Measurements from ENCODE around the gene MED8. TPM values are rescaled to one million over a fixed set of nuclear protein-coding genes. Genes with fewer than 3 reads are reported as not detected.

The MED8 gene
- polyA plus RNA-seq, 10 donors, result 23.3 to 31.8 (median 28.5) TPM

DNA sequence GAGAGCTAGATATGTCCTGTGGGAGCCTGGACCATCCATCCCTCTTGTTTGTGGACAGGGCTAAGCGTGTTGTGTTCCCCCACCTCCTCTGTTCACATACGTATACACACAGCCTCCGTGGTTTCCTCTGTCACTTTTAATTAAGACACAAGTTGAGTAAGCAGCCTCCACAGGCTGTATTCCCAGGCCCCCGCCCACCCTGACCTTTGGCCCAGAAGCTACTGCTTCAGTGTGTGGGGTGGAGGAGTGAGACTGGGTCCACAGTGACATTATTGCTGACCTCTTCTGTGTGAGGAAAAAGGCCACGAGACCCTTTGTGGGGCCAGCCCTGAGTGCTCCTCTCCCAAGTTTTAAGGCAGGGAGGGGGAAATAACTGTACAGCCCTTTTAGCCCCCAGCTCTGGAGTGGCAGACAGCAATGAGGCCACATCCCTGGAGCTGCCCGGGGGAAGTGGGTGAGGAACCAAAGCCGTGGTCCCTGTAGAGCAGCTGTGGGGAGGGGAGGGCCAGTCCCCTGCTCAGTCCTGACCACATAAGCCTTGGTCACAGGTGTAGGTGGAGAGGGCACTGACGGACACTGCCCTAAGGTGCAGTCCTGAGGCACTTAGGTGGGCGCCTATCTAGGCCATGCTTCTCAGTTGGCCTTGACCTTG is 26.2 kb downstream of the MED8 start:
- DNase-seq, result no peak

DNA sequence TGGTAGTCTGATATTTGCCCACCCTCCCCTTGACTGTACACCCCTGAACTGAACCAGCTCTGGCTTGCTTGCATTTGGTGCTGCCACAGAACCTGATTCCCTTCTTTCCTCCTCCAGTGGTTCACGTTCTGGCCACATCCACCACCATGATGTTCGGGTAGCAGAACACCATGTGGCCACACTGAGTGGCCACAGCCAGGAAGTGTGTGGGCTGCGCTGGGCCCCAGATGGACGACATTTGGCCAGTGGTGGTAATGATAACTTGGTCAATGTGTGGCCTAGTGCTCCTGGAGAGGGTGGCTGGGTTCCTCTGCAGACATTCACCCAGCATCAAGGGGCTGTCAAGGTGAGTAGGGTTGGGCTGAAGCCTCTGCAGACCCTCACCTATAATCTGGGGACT is 29.0 kb downstream of the MED8 start:
- no peak for DNase-seq

DNA sequence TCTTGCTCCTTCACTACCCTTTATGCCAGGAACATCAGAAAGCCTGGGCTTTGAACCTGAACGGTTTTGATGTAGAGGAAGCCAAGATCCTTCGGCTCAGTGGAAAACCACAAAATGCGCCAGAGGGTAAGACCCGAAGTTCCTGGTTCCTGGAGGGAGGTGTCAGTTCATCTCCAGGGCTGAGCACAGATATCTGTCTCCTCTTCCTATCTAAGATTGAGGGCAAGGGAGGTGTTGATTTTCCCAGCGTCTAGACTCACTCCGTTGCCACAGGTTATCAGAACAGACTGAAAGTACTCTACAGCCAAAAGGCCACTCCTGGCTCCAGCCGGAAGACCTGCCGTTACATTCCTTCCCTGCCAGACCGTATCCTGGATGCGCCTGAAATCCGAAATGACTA is 29.9 kb downstream of the MED8 start:
- no peak for DNase-seq

GRCh38 chr1:43358746-43359693 is 30.6 kb downstream of the MED8 start, which contains the start of gene CDC20:
CDC20 (plus strand) TSS chr1:43358981; CDS start chr1:43359216, 235 bp downstream.
- DNase-seq, result peak; percentile 97 to 98 (median 97)

GRCh38 chr1:43358121-43358745 is 31.4 kb downstream of the MED8 start:
- no peak for DNase-seq

- no peak for DNase-seq
These were observed 32.3 kb downstream of the MED8 start for GRCh38 chr1:43357251-43357650.

DNA sequence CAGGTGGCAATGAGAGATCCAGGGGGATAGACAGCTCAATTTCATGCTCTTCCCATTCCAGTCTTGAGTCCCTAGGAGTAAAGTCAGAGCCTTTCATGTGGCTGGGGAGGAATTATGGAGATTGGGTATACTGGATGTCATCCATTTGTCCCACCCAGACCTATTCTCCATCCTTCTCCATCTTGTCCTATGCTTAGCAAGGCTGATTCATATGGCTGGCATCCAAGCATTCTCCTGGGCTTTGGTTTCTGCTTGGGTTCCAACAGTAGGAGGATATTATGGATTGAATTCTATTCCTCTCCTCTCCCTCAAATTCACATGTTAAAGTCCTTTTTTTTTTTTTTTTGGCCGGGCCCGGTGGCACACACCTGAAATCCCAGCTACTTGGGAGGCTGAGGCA is 34.7 kb downstream of the MED8 start:
- no peak for DNase-seq

GRCh38 chr1:43354471-43354870 is 35.1 kb downstream of the MED8 start:
- no peak for DNase-seq

GRCh38 chr1:43352881-43353280 is 36.7 kb downstream of the MED8 start:
- no peak for DNase-seq

GRCh38 chr1:43352351-43352705 is 37.3 kb downstream of the MED8 start:
- DNase-seq, result no peak

- no peak for DNase-seq
These were observed 37.9 kb downstream of the MED8 start for GRCh38 chr1:43351421-43352350.

- no peak for DNase-seq
These were observed 38.6 kb downstream of the MED8 start for GRCh38 chr1:43350976-43351375.

- DNase-seq, result no peak
These were observed 39.9 kb downstream of the MED8 start for GRCh38 chr1:43349594-43350306.

- DNase-seq, result peak in 2 of 3 donors; percentile 49 to 66
These were observed 40.6 kb downstream of the MED8 start for GRCh38 chr1:43348809-43349593.

GRCh38 chr1:43348343-43348808 is 41.2 kb downstream of the MED8 start:
- DNase-seq, result peak in 1 of 3 donors; percentile 12

DNA sequence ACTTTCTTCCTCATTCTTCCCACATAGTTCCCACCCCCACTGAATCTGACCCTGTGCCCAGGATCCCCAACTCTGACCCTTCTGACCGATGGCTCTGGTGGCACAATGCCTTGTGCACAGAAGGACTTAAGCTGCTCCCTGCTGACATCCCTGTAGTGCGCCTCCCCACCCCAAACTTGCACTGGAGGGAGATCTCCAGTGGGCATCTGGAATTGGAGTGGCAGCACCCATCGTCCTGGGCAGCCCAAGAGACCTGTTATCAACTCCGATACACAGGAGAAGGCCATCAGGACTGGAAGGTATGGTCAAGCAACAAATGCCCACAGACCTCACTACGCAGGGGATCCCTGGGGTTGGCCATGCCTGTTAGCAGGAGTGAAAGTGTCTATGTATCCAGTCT is 43.0 kb downstream of the MED8 start:
- DNase-seq, result no peak

DNA sequence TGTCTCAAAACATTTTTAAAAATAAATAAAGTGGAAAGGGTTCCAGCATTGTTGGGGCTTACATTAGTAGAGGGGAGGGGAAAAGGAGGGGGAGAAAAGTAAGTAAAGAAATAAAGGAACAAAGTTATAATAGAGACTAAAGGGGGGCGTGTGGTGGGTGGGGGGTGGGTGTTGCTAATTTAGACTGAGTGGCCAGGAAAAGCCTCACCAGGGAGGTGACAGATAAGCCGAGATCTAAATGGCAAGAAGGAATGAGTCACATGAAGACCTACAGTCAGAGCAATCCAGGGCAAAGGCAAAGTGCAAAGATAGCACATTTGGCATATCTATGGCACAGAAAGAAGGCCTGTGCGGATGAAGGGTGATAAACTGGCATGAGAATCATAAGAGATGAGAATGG is 44.5 kb downstream of the MED8 start:
- no peak for DNase-seq

GRCh38 chr1:43344267-43344850 is 45.2 kb downstream of the MED8 start:
- no peak for DNase-seq

DNA sequence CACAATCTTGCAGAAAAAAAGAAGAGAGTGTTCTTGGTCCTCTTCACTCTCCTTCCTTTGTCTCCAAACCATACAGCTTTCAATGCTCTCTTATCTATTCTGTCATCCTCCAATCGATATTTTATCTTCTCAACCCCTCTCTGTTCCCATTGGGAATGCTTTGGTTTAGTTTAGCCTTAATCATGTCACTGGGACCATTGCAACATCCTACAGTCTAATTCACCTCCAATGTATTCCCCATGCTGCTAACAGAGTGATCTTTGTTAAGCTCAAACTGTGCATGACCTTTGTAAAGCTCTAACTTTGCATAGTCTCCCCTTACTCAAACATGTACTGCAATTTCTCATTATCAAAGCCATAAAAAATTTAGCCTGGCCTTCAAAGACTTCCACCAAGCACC is 49.0 kb downstream of the MED8 start:
- no peak for DNase-seq
